Measurements from ENCODE around the gene TPRN. TPM values are rescaled to one million over a fixed set of nuclear protein-coding genes. Genes with fewer than 3 reads are reported as not detected.

Gene TPRN
- polyA plus RNA-seq, 1 of the 3 experiments (the other 2 are of a cell fraction) = 5.2 TPM

DNA sequence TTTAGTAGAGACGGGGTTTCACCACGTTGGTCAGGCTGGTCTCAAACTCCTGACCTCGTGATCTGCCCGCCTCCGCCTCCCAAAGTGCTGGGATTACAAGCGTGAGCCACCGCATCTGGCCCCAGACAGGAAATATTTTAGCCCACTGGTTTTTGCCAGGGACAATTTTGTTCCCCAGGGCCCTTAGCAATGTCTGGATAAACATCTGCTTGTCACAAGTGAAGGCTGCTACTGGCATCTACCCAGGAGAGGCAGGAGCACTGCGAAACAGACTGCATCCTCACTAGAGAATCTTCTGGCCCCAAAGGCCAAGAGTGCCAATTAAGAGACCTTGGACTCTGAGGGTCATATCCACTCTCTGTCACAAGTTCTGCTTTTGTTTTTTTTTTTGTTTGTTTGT is 2.4 kb upstream of the TPRN start:
- H3K4me3 ChIP-seq (ENCODE audit: low read depth in 2 of 2, low read length in 1 of 2) = no peak overlapping the region
- WGBS (ENCODE audit: low lambda C conversion rate) = 86% methylated on average over 8 of the region's 8 CpGs
- H3K27me3 ChIP-seq (ENCODE audit: insufficient read depth) = no peaks in the 10 kb centered on the region
- TF ChIP-seq NRF1 (IDR thresholded peaks at IDR 0.05; ENCODE audit: low read depth, low read length) (no peak), MEF2A (IDR thresholded peaks at IDR 0.05; ENCODE audit: borderline replicate concordance, low read depth) (no peak), POLR2AphosphoS5 (IDR thresholded peaks at IDR 0.05; ENCODE audit: low read depth, low read length) (no peak), GABPA (IDR thresholded peaks at IDR 0.05; ENCODE audit: low read depth) (no peak), FOSL2 (IDR thresholded peaks at IDR 0.05; ENCODE audit: borderline replicate concordance, low read depth) (no peak), SMC3 (IDR thresholded peaks at IDR 0.05; ENCODE audit: low read depth, low read length) (no peak), SIN3A (IDR thresholded peaks at IDR 0.05; ENCODE audit: borderline replicate concordance, low read depth, low read length) (no peak), TCF12 (IDR thresholded peaks at IDR 0.05) (no peak), USF1 (IDR thresholded peaks at IDR 0.05; ENCODE audit: borderline replicate concordance, low read depth) (no peak), JUND (IDR thresholded peaks at IDR 0.05) (no peak), CHD2 (IDR thresholded peaks at IDR 0.05; ENCODE audit: low read length, partially characterized antibody) (no peak), NFIC (IDR thresholded peaks at IDR 0.05; ENCODE audit: borderline replicate concordance) (no peak), EP300 (IDR thresholded peaks at IDR 0.05; ENCODE audit: borderline replicate concordance in 1 of 2, low read depth in 1 of 2, low read length in 1 of 2) (no peak)
- TF ChIP-seq, protein P1, sequence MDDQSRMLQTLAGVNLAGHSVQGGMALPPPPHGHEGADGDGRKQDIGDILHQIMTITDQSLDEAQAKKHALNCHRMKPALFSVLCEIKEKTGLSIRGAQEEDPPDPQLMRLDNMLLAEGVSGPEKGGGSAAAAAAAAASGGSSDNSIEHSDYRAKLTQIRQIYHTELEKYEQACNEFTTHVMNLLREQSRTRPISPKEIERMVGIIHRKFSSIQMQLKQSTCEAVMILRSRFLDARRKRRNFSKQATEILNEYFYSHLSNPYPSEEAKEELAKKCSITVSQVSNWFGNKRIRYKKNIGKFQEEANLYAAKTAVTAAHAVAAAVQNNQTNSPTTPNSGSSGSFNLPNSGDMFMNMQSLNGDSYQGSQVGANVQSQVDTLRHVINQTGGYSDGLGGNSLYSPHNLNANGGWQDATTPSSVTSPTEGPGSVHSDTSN (IDR thresholded peaks at IDR 0.05) = no peak
- TF ChIP-seq, protein P2, sequence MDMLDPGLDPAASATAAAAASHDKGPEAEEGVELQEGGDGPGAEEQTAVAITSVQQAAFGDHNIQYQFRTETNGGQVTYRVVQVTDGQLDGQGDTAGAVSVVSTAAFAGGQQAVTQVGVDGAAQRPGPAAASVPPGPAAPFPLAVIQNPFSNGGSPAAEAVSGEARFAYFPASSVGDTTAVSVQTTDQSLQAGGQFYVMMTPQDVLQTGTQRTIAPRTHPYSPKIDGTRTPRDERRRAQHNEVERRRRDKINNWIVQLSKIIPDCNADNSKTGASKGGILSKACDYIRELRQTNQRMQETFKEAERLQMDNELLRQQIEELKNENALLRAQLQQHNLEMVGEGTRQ (IDR thresholded peaks at IDR 0.05; ENCODE audit: borderline replicate concordance, low read depth, low read length) = no peak
- H3K27ac ChIP-seq (ENCODE audit: low read depth in 2 of 2, low read length in 1 of 2) = no peak overlapping the region
- H3F3A ChIP-seq (replicated peaks; ENCODE audit: insufficient read depth) = peaks cover 14% of the 10 kb centered on the region
- H3K36me3 ChIP-seq (replicated peaks in 1 of 2; ENCODE audit: control insufficient read depth in 1 of 2, insufficient read depth in 2 of 2, low read length in 1 of 2) = no peaks in the 10 kb centered on the region
- no peak overlapping the region for H3K9ac ChIP-seq
- H3K9me3 ChIP-seq = no peaks in the 10 kb centered on the region
- H3K79me2 ChIP-seq (ENCODE audit: insufficient read depth) = peaks cover 81% of the 10 kb centered on the region
- ChIA-PET CTCF (no interaction called here), POLR2A (interaction anchor here (1.2 kb wide), 1 partner anchor 64 kb away, joined by 3 read pairs; the partner anchor contains the start of gene GRIN1)
- no peak for DNase-seq
- H4K20me1 ChIP-seq (ENCODE audit: insufficient read depth) = peaks cover 15% of the 10 kb centered on the region
- no peaks in the 10 kb centered on the region for H3K9me2 ChIP-seq
- H2AFZ ChIP-seq (ENCODE audit: low read depth) = no peak overlapping the region
- peaks cover 22 to 55% of the 10 kb centered on the region in 2 experiments for H3K4me1 ChIP-seq (ENCODE audit: control insufficient read depth in 1 of 2, insufficient read depth in 2 of 2, low read depth in 1 of 2, low read length in 1 of 2)
- H3K4me2 ChIP-seq = no peak overlapping the region
